Fibroblast of skin of left quadriceps (primary cell): ENCODE results near the gene C3orf20.

Experiments used
- DNase-seq, 2 experiments: peaks; one replicate each; pipeline ENCODE4 v3.0.0-alpha.2; 2013; ENCODE audit warnings: low read depth in 2 of 2

The C3orf20 gene

GRCh38 chr3:14773691-14774128, 98.8 kb downstream of the C3orf20 start:
- no peak for DNase-seq

DNA sequence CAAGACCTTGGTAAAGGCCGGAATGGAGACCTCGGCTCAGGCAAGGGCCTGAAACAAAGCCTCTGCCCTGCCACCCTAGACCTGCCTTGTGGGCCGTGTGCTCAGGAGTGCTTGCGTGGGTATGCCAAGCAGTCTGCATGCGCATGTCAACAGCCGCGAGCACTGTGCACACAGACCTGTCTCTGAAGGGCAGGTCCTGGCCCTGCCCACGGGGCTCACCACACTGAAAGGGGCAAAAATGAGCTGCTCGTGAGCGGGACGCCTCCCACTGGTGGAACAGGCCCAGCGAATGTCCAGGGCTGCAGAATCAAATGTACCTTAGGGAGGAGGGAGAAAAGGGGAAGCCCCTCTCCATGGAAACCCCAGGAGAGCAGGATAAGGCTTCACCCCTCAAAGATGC, 99.5 kb downstream of the C3orf20 start:
- DNase-seq = no peak

- DNase-seq = no peak
These were observed 100.1 kb downstream of the C3orf20 start for GRCh38 chr3:14775011-14775410.

DNA sequence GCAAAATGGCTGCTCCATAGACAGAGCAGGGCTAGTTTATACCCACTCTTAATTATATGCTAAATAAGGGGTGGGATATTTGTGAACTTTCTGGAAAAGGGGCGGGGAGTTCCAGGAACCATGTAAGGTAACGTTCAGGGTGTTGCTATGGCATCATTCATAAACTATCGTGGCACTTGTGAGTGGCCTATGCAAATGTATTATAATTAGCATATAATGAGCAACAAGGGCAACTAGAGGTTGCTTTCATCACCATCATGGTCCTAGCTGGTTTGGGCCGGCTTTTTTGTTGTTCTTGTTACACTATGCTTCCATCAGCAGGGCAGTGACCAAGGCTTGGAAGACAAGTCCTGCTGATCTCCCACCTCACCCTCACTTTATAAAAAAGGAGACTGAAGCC, 100.6 kb downstream of the C3orf20 start:
- DNase-seq = no peak

DNA sequence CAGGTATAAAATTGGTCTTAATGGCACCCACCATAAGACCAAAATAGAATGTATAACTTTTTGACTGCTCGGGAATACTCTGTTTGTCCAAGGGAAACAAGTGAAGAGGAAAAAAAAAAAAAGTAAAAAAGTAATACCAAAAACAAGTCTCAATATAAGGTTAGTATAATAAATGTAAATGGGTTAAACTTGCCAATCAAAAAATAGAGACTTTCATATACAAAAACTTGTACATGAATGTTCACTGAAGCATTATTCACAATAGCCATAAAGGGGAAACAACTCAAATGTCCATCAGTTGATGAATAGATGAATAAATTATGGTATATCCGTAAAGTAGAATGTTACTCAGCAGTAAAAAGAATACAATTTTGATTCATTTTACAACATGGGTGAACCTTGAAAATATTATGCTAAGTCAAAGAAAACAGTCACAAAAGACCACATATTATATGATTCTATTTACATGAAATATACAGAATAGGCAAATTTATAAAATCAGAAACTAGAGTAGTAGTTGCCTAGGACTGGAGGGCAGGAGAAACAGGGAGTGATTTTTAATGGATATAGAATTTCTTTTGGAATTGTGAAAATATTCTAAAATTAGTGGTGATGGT, 104.2 kb downstream of the C3orf20 start:
- no peak for DNase-seq

GRCh38 chr3:14780927-14781507, 106.1 kb downstream of the C3orf20 start:
- DNase-seq = no peak

- no peak for DNase-seq
These were observed 108.6 kb downstream of the C3orf20 start for GRCh38 chr3:14783480-14784086.

- no peak for DNase-seq
These were observed 109.2 kb downstream of the C3orf20 start for GRCh38 chr3:14784087-14784681.

- DNase-seq = no peak
These were observed 110.5 kb downstream of the C3orf20 start for GRCh38 chr3:14785207-14786155.

DNA sequence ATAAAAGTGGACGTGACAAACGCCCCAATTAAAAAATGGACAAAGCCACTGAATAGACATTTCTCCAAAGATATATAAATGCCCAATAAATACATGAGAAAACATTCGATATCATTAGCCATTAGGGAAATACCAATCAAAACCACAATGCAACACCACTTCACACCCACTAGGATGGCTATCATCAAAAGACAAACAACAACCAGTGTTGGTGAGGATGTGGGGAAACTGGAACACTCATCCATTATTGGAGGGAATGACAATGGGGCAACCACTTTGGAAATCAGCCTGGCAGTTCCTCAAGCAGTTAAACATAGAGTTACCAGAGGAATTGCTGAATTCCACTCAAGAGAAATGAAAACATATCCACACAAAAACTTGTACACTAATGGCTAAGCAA, 111.4 kb downstream of the C3orf20 start:
- DNase-seq = no peak

- DNase-seq = no peak
These were observed 112.7 kb downstream of the C3orf20 start for GRCh38 chr3:14787630-14788029.

DNA sequence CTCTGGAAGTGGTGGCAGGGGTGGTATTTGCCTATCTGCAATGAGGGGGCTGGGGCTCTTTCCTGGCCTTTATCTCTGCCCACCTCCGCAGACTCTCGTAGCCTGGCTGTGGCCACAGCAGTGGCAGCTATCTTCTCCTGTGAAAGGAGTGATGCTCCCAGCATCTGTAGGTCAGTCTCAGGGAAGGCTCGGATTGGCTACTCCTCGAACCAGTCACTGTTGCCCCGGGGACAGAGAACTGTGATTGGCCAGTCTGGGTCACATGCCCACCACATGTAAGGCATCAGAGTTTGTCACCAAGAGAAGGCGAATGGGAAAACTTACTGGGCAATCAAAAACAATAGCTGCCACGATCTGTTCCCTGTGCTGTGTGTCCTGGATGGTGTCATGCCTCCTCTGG, 113.7 kb downstream of the C3orf20 start:
- DNase-seq = no peak

GRCh38 chr3:14789221-14789620, 114.3 kb downstream of the C3orf20 start:
- DNase-seq = no peak

DNA sequence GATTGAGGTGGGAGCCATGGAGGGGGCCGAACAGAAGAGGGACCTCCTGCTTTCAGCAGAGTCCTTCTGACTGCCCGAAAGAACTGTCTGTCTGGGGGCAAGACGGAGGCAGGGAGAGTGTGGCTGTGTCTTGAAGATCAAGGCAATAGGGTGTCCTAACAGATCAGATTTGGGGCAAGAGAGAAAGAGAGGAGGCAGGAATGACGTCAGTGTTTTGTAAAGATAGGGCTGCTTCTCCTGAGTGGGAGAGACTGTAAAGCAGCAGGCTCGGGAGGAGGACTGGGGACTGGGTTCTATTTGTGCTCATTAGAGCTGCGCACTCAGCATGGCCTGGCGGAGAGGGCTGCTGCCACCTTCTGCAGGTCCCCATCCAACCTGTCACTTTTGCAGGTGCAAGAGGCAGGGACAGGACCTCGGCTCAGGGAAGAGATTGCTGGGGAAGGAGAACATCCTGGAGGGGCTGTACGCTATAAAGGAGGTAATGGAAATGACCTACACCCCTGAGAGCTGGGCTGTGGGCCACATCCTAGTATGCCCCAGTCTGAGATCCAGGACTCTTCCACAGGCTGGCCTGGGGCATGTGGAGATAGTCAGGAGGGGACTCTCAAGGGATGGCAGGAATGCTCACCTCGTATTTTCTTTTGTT, 114.8 kb downstream of the C3orf20 start:
- DNase-seq = no peak

- no peak for DNase-seq
These were observed 116.5 kb downstream of the C3orf20 start for GRCh38 chr3:14791343-14791945.

DNA sequence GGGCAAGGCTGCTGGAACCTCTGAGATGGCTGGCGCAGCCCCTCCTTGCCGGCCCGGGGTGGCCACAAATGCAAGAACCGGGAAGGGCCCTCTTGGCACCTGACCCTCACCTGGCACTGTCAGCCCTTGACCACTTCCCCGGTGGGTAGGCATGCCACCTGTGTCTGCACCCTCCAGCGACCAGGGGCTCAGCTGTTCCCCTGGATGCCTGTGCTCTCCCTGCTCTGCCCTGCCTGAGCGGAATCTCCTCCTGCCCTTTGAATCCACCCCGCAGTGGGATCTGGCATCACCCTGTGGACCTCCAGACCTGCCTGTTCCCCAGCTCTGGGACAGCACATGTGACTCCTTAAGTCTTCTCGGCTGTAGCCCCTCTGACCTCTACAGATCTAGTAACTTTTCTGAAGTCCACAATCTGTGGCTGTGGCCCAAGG, 117.8 kb downstream of the C3orf20 start:
- DNase-seq = no peak

DNA sequence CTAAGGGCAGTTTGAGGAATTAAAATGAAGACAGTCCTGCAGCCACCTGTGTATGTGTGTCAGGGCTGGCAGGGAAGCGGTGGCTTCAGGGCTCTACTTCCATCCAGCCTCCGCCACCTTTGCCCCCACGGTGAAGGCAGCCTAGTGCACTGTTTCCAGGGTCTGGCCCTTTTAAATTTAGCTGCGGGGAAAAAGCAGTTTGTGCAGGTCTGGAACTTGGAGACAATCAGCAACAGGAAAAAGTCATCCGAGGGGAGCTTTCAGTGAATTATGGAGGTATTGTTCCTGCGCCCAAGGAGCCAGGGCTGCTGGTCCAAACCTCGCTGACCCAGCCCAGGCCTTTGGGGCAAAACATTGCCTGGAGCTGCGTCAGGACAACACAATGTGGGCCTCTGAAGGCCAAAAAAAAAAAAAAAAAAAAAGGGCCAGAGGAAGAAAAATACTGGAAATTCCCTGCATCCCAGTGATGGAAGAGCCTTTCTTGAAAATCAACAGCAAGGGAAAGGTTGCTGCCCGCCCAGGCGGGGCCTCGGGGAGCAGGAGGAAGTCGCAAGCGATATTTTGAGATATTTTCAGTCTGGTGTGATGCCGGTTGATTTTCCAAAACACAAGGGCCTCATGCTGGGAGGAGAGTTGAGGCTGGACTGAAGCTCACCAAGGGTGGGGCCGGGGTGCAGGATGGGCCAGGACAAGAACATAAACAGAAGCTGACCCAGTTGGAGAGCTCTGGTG, 118.4 kb downstream of the C3orf20 start:
- no peak for DNase-seq

DNA sequence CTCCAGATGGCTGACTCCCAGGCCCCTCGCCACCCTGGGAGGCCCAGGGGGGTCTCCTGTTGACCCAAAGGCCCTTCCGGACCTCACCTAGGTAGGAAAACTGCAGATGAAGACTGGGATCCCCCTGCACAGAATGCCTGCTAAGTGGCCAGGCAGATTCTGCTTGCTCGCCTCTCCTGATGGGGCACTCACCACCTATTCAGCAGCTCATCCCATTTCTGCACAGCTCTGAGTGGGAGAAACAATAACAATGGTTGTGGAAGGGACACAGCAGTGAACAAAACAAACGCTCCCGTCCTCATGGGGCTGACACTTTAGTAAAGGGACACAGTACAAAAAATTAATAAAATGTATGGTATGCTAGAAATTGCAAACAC, 118.9 kb downstream of the C3orf20 start:
- no peak for DNase-seq

DNA sequence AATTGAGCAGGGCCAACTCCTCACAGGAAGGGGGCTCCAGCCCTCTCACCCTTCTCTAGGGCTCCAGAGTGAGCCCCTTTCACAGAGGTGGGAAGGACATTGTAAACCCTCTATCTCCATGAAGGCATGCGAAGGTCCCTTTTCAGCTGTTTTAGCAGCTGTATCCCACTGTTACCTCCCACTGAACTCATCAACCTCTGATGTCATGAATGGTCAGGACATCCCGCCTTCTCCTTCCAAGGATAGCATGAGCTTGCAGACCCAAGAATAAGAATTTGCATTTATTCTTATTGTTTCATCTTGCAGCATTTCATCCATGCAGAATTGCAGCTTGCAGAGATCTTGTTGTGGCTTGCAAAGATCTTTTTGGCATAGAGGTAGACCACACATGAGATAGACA, 119.5 kb downstream of the C3orf20 start:
- no peak for DNase-seq

GRCh38 chr3:14795996-14796395, 121.1 kb downstream of the C3orf20 start:
- no peak for DNase-seq
